HG03064 (cell line): ENCODE data around the gene MYB.
"Not testable (repeated sequence)": the region's sequence is repeated elsewhere in the genome, so short reads cannot be mapped to it uniquely, and the experiment has no call there.

Experiments
- ATAC-seq: cut with Tn5 transposase; IDR thresholded peaks from one replicate; pipeline ENCODE4 v1.9.1; 2021; ENCODE audit warnings: low read depth; ENCODE audit not compliant: unreplicated experiment

The MYB gene

DNA sequence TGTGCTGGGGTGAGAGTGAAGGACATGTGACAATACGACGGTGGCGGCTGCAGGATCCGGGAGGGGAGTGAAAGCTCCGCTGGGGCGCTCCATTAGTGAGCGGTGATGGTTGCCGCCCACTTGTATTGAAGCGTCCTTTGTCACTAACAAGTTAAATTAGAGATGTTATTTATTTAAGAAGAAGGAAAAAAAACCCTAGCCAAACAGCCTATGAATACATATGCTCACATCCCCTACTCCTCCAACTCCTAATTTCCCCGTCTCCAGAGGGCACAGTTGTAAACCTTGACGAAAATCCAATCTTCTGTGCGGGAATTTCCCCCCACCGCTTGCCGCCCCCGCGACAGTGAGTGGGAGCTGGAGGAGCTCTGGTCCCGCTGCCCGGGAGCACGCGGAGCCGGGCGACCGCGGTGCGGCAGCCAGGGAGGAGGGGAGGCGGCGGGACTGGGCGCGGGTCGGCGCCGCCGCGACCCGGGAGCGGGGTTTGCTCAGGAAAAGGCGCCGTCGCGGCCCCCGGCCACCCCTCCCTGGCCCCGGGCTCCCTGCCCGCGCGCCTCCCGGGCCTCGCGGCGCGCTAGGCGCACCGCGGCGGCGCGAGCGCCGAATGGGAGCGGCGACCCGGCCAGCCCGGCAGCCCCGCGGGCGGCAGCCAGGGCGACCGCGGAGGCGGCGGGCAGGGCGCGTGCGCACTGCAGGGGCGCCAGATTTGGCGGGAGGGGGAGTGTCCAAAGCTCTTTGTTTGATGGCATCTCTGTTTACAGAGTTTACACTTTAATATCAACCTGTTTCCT, at the start of gene MYB:
MYB (plus strand) TSS at position 767 of the 791 bp plus-strand sequence. CDS start 206 bp downstream, outside the sequence.
- ATAC-seq = peak; percentile 33

DNA sequence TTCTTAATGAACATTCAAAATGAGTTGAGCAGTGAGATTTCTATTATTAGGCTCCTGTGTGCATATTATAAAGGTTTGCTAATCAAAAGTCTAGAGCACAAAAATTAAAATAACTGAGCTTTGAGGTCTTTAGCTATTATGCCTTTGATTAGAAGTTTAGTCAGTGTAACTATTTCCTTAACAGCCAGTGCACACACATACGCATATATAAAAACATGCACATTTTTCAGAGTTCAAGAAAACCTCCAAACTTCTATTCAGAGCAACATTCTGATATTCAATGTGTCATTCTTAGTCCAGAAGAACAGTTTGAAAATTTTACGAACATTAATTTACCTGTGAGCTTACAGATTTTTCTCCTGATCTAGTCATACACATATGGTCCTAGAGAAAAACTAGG, 48.3 kb upstream of the MYB start:
- no peak for ATAC-seq

DNA sequence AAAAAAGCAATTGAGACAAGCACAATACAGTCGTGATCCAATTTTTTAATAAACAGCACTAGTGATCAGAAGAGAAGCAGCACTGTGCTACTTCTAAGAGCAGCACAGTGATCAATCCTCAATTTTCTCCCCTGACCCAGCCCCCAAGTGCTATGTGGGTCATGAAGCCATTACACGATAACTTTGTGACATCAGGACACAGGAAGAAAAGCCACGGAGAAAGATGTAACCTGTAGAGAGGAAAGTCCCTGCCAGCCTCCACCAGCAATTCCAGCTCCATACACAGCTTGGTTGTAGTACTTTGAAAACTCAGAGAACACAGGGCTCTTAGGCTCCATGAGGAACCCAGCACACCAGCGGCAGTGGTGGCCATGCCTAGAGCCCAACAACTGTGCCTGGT, 45.3 kb upstream of the MYB start:
- ATAC-seq = no peak

DNA sequence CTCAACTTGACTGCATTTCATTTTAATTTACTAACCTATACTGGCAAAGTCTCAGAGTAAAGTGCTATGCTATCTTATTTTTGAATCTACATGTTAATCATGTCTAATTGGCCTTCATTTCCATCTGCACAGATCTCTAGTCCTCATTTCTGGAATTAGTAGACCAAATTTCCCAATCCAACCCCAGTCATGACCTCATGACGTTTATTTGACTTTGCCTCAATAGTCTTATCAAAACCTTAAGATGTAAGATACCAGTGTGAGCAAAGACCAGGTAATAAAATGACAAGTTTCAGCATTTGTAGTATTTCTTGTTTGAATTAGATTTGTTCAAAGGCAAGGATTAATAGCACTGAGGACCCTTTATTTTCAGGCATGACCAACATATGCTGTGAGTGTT, 43.3 kb upstream of the MYB start:
- no peak for ATAC-seq

DNA sequence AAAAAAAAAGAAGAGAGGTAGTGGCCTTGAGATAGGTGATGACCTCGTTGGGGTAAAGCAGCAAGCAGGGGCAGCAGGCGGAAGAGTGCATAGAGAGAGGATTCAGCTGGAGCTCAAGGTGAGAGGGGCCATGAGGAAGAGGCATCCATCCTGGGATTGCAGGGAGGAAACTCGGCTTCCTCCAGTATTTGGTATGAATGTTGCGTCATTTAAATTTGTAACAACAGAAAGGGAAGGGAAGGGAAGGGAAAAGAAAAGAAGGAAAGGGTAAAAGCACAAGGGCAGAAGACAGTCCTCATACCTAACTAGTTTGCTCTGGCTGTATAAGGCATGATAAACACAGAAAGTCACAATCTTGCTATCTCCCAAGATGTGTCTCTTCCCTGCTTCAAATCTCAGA, 39.9 kb upstream of the MYB start:
- ATAC-seq = no peak

DNA sequence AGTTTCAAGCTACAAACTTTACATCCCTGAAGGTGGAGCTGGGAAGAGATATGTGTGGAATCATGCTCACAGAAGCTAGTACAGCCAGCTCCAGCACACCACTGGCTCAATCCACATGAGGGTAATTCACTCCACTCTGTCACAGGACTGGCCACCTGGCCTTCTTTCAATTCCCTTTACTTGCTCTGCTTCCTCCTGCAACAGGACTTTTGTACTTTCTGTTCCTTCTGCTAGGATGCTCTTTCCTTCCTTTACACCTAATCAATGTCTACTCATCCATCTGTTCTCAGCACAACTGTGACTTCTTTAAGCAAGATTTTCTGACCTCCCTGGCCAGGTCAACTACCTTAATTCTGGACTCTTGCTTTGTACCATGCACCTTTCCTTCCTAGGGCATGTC, 39.4 kb upstream of the MYB start:
- ATAC-seq = no peak

DNA sequence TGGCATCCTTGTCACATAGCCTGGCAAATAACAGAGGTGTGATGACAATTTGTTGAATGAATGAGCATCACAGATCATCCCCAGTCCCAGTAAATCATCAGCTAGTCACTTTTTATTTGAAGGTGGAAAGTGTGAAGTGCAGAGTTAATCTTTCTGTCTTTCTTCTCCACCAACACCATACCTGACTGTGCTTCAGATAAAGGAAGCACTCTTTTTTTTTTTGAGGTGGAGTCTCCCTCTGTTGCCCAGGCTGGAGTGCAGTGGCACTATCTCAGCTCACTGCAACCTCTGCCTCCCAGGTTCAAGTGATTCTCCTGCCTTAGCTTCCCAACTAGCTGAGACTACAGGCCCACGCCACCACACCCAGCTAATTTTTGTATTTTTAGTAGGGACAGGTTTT, 38.9 kb upstream of the MYB start:
- ATAC-seq = not testable (repeated sequence)

DNA sequence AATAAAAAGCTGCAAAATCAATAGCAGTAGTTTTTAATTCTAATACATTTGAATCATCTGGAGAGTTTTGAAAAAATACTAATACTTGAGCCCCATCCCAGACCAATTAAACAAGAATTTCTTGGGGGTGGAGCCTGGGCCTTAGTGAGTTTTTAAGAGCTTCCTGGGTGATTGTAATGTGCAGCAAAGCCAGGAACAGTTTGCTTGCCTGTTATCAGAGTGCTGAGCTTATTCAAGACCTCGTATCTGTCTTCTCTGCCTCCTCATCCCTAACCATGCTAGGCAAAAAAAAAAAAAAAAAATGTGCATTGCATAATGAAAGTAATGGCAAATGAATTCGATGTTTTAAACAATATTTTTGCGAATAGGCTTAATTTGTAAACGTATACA, 36.4 kb upstream of the MYB start:
- ATAC-seq = no peak

DNA sequence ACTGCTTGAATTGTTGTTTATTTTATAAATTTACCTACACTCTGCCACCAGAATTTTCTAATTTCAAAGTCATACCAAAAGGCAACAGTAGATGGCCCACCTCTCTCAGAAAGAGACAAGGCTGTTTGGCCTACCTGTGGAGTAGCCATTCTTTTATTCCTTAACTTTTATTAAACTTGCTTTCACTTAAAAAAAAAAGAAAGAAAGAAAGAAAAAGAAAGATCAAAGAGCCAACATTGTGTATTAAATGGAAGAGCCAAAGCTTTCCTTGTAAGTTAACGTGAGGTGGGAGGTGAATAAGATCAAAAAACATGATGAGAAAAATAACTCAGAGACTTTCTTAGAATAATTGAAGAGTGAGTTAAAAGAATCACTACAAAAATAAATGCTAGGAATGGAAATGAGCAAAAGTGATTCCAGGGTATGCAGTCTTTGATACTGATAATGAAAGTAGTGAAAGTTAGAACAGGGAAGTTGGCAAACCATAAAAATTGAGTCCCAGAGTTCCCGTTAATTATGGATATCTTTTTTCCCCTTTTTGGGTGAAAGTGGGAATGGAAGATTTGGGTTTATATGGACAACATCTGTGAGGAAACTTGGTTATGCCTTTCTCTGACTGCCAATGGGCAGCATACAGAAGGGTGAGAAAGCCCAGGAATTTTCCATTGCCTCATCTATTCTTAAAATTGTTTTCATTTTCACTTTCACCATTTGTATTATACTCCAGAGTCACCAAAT, 35.9 kb upstream of the MYB start:
- ATAC-seq = no peak

DNA sequence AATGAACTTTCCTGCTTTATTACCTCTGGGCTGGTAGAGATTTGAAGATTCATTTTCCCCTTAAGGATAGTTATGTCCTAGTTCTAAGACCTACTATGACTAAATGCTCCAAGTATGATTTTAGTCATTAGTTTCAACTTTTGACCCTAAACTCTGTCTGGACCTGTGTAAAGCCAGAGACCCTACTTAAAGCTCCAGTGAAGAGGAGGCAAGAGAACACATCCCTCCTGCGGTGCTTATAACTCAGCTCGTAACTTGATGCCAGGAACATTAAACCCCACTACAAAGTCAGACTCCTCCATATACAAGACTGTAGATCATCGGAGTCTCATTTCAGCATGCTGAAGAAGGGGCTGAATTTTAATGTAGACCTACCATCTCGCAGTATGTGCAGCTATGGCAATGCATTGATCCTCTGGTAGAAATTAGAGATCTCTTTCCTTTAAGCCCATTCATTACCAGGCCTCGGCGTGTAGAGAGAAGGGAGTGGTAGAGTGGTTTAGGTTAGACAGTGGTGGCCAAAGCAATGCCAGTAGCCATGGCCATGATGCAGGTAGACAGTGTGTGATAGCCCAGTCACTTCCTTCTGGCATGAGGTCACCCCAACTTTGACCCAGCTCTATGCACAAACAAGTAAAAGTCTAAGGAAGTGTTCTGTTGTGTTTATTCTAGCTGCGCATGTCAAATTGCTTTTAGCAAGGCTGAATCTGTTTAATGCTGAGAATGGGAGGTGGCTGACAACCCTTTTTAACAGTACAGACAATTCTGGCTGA, 34.8 kb upstream of the MYB start:
- ATAC-seq = no peak

DNA sequence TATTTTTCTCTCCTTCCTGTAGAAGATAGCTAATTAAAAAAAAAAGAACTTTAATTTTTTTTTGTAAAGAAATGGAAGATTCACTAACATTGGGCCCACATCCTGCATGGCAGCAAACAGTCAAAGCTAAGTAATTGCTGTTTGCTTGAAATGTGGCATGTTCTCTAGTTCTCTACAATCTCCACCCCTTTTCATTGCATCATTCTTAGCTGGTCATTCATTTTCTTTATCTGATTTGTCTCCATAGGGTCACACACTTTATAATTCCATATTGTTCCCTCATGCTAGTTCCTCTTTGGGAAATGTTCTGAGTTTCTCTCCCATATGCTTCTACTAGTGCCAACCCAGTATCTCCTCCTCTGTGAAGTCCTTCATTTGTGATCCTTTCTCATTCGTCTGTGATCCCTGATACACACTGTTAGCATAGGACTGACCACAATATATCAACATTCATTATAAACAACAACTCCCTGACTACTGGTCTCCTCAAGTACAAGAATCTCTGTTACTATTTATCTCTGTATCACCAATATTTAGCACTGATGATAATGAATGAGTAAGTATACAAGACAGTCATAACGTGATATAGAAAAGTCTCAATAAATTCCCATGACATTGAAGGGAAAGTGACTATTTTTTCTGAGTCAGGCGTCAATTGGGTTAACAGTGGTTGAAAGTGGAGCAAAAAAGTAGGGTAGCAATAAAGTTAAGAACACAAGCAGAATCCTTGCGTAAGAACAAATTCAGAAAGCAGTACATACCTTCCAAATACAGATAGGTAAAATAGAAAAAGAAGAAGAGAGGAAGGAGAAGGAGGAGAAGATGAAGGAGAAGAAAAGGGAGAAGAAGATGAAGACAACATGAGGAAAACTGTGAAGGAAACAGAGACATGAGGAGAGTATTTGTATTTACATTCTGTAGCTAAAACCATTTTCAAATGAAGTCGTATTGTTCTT, 33.2 kb upstream of the MYB start:
- no peak for ATAC-seq

DNA sequence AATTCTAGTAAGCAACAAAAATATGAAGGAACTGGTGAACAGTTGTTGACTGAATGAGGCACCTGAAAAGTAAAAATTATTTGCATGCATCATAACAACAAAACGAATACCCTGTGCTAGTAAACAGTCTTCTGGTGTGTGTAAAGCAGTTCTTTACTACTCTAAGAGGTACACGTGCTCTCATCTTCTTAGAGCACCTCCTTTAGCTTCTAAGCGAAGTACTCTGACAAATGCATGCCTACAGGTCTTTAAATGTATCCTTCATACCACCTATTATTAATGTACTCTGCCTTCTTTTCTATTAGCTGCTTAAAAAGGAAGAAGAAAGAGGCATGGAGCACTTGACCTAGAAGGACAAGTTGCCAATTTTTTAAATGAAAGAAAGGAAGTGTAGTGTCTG, 32.2 kb upstream of the MYB start:
- no peak for ATAC-seq

DNA sequence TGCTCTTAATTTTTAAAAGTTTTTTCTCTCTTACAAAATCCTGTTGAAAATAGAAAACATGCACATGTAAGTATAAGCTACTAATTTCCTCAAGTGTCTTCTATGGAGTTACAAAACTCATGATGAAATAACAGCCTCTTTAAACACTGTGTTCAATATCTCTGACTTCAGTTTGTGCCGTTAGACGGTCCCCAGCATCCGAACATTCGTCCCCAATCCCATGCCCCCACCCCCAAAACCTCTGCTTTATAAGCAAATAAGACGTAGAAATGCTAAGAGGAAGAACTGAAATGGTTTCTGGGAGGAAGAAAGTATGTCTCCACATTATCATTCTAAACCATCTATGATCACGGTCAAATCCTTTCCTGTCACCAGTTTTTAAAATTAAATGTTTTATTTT, 31.7 kb upstream of the MYB start:
- no peak for ATAC-seq

DNA sequence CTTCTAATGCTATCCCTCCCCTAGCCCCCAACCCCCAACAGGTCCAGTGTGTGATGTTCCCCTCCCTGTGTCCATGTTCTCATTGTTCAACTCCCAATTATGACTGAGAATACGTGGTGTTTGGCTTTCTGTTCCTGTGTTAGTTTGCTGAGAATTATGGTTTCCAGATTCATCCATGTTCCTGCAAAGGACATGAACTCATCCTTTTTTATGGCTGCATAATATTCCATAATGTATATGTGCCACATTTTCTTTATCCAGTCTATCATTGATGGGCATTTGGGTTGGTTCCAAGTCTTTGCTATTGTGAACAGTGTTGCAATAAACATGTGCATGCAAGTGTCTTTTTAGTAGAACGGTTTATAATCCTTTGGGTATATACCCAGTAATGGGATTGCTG, 30.6 kb upstream of the MYB start:
- not testable (repeated sequence) for ATAC-seq

DNA sequence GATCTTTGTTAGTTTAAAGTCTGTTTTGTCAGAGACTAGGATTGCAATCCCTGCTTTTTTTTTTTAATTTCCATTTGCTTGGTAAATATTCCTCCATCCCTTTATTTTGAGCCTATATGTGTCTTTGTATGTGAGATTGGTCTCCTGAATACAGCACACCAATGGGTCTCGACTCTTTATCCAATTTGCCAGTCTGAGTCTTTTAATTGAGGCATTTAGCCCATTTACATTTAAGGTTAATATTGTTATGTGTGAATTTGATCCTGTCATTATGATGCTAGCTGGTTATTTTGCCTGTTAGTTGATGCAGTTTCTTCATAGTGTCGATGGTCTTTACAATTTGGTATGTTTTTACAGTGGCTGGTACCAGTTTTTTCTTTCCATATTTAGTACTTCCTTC, 27.0 kb upstream of the MYB start:
- ATAC-seq = not testable (repeated sequence)

DNA sequence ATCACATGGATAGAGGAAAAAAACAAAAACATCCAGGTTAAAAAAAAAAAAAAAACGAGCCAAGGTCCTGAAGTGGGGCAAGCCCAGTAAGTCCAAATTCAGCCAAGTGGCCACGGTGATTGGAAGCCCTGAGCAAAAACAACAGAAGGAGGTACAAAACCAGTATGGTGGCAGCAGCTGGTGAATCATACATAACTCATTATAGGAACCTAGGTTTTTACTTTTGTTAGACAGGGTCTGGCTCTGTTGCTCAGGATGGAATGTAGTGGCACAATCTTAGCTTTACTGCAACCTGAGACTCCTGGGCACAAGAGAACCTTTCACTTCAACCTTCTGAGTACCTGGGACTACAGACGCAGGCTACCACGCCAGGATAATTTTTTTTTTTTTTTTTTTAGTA, 22.7 kb upstream of the MYB start:
- ATAC-seq = no peak

DNA sequence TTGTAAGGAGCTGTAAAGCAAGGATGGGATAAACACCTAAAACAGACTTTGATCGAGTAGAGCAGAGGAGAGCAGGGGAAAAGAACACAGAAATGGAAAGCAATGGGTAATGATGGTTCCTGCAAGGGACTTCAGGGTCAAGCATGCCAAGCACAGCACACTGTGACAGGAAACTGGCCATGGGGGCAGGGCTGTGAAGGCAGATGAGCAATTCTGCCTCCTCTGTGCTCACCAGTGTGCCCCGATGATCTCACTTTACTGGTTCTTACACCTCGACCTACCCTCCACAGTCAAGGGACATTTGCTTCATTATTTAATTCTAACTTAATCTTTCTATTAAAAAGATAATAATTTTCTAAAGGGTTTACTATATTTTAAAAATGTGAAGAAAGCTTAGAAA, 21.6 kb upstream of the MYB start:
- ATAC-seq = no peak

DNA sequence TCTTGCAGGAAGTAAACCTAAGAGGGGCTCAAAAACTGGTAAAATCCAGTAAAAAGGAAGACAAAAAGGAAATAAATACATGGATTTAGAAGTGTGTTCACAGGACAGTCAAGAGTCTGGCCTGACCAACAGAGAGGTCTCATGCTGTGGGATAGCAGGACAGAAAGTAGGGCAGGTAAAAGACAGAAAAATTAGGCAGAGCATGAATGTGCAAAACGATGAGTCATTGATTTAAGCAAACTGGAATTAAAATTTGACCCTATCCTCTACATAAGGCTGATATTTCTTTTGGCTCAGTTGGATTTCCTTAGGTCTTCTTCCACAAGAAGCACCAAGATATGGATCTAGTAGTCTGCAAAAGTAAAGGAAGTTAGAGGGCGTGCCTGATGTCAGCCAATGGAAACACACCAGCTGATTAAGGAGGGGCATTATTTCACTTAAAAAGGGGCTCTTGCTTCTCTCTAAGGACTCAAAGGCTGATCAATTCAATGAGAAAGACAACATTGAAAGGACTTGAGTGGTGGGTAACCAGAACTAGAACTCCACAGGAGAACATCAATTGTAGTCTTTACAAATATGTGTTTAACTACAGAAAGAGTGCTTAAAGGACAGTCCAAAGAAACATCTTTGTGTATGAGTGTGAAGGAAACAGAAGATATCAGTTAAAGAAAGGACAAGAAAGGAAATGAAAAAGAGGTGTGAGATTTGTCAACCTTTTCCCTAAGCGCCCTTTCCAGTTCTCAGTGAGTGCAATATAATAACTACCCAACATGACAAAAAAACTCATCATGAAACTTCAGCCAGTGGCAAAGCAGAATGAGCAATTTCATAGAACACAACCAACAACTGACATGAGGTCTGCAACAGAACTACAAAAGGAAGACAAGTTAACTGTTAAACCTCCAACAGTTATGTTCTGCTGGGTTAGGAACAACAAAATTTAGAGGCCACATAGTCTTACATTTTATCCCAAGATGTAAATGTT, 19.4 kb upstream of the MYB start:
- ATAC-seq = no peak
